ENCODE measurements around the gene SDR42E2. TPM values are rescaled to one million over a fixed set of nuclear protein-coding genes. Genes with fewer than 3 reads are reported as not detected.
"Not testable (repeated sequence)": the region's sequence is repeated elsewhere in the genome, so short reads cannot be mapped to it uniquely, and the experiment has no call there.

SDR42E2 gene
- total RNA-seq, 1 donor from 2014 or later, result not detected

GRCh38 chr16:22171953-22172352 lies 9.6 kb downstream of the SDR42E2 start:
- H3K27me3 ChIP-seq, result no peaks in the 10 kb centered on the region

GRCh38 chr16:22172642-22173041 lies 10.3 kb downstream of the SDR42E2 start:
- H3K36me3 ChIP-seq; H3K27me3 ChIP-seq; H3K27ac ChIP-seq; H3K4me1 ChIP-seq; H3K4me3 ChIP-seq; intact Hi-C loops (cut with DNase I); H3K9me3 ChIP-seq; DNase-seq (ENCODE audit: extremely low spot score in 2 of 2): not testable (repeated sequence)

More at GRCh38 chr16:22171953-22172352, 9.6 kb downstream of the SDR42E2 start:
- H3K4me1 ChIP-seq, result no peaks in the 10 kb centered on the region
- intact Hi-C loops (cut with DNase I), result no loop called here
- TF ChIP-seq POLR2A (IDR thresholded peaks at IDR 0.05), result no peak
- no peak for TF ChIP-seq POLR2AphosphoS5 (IDR thresholded peaks at IDR 0.05; ENCODE audit: insufficient read depth in 1 of 2, low read depth in 1 of 2)
- TF ChIP-seq CTCF (IDR thresholded peaks at IDR 0.05), result no peak
- DNase-seq (ENCODE audit: extremely low spot score in 2 of 2), result no peak
- no peaks in the 10 kb centered on the region for H3K36me3 ChIP-seq
- H3K4me3 ChIP-seq, result no peak overlapping the region
- no peak overlapping the region for H3K27ac ChIP-seq
- H3K9me3 ChIP-seq, result no peaks in the 10 kb centered on the region

- intact Hi-C loops (cut with DNase I), result no loop called here
- Histone ChIP-seq H3K27ac (no peak overlapping the region), H3K4me3 (no peak overlapping the region), H3K9me3 (no peaks in the 10 kb centered on the region), H3K4me1 (no peaks in the 10 kb centered on the region), H3K27me3 (no peaks in the 10 kb centered on the region), H3K36me3 (no peaks in the 10 kb centered on the region)
- TF ChIP-seq CTCF (IDR thresholded peaks at IDR 0.05) (no peak), POLR2A (IDR thresholded peaks at IDR 0.05) (no peak), POLR2AphosphoS5 (IDR thresholded peaks at IDR 0.05; ENCODE audit: insufficient read depth in 1 of 2, low read depth in 1 of 2) (no peak)
- no peak for DNase-seq (ENCODE audit: extremely low spot score in 2 of 2)
These were observed 12.3 kb downstream of the SDR42E2 start for GRCh38 chr16:22174642-22175041.

DNA sequence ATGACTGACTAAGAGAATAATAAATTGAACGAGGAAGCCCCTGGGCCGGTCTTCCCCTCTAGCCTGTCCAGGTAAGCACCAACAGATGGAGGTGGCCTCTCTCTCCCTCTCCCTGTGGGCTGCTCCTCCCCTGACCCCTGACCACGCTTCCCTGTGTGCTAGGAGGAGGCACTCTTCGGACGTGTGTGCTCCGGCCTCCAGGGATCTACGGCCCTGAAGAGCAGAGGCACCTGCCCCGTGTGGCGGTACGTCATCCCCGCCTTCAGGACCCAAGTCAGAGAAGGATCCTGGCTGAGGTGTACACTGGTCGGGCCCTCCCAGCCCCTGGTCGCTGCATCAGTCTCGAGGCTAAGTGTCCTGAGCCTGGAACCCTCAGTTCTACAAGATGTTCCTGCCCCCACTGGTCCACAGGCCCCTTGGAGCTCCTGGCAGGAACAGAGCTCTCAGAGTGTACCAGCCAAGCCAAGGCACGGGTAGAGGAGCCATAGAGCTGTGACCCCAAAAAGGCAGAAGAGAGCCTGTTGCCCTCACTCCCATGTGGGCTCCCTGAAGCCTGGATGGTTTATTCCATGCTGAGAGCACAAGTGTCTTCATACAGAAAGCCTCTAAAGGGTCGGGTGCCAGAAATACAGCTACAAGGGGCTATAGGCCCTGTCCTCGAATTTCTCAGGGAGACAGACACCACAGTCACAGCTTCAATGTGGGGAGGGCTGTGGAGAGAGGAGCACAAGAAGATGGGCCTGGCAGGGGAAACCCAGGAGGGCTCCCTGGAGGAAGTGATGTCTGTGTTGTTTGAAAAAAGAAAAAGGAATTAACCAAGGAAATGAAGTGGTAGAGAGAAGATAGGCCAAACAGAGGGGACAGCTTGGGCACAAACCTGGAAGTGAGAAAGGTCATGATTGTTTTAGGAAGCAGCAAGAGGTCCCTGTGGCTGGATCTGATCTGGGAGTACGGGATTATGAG lies 15.9 kb downstream of the SDR42E2 start:
- Histone ChIP-seq H3K27ac (no peak overlapping the region), H3K4me3 (no peak overlapping the region), H3K9me3 (no peaks in the 10 kb centered on the region), H3K36me3 (no peaks in the 10 kb centered on the region), H3K4me1 (no peaks in the 10 kb centered on the region), H3K27me3 (no peaks in the 10 kb centered on the region)
- no peak for TF ChIP-seq POLR2AphosphoS5 (IDR thresholded peaks at IDR 0.05; ENCODE audit: insufficient read depth in 1 of 2, low read depth in 1 of 2)
- no peak for TF ChIP-seq POLR2A (IDR thresholded peaks at IDR 0.05)
- no peak for TF ChIP-seq CTCF (IDR thresholded peaks at IDR 0.05)
- intact Hi-C loops (cut with DNase I), result no loop called here
- DNase-seq (ENCODE audit: extremely low spot score in 2 of 2), result no peak

GRCh38 chr16:22181426-22181825 lies 19.1 kb downstream of the SDR42E2 start:
- Histone ChIP-seq H3K4me1 (no peaks in the 10 kb centered on the region), H3K27ac (no peak overlapping the region), H3K36me3 (no peaks in the 10 kb centered on the region), H3K27me3 (no peaks in the 10 kb centered on the region), H3K4me3 (no peak overlapping the region), H3K9me3 (no peaks in the 10 kb centered on the region)
- DNase-seq (ENCODE audit: extremely low spot score in 2 of 2), result no peak
- no peak for TF ChIP-seq CTCF (IDR thresholded peaks at IDR 0.05)
- TF ChIP-seq POLR2A (IDR thresholded peaks at IDR 0.05), result no peak
- no peak for TF ChIP-seq POLR2AphosphoS5 (IDR thresholded peaks at IDR 0.05; ENCODE audit: insufficient read depth in 1 of 2, low read depth in 1 of 2)
- intact Hi-C loops (cut with DNase I), result no loop called here

Measured in vagina (tissue), 2 donors.